WTC11 (cell line): ENCODE measurements around the gene CD5L.

ENCODE experiments used
- ATF6 ChIP-seq: sonication (generic); formaldehyde crosslinking; IDR thresholded peaks from 2 replicates; pipeline ENCODE4 v1.8.1; 2023; ENCODE audit warnings: mild to moderate bottlenecking, missing genetic modification reagents
- CTCF ChIP-seq: fragments of 200-600 bp; IDR thresholded peaks from 2 replicates; pipeline ENCODE4 v1.8.0; 2022; ENCODE audit warnings: antibody characterized with exemption
- NFE2L1 ChIP-seq: sonication (generic); formaldehyde crosslinking; IDR thresholded peaks from 2 replicates; pipeline ENCODE4 v1.8.1; 2023; ENCODE audit warnings: missing genetic modification reagents
- NR3C1 ChIP-seq: sonication (generic); formaldehyde crosslinking; conservative IDR thresholded peaks from 2 replicates; pipeline ENCODE4 v1.8.1; 2023; ENCODE audit warnings: low read depth, mild to moderate bottlenecking, missing genetic modification reagents

GRCh38 chr1:157844089-157844830 lies 2.7 kb upstream of the CD5L start:
- TF ChIP-seq CTCF (no peak), NFE2L1 (no peak), NR3C1 (CRISPR knock-in tag) (no peak), ATF6 (no peak)
